GM21737 (cell line): ENCODE measurements around the gene UBD.

ENCODE experiments used
- ATAC-seq: cut with Tn5 transposase; IDR thresholded peaks from one replicate; pipeline ENCODE4 v1.9.1; 2021; ENCODE audit warnings: mild to moderate bottlenecking, moderate library complexity; ENCODE audit not compliant: unreplicated experiment

The UBD gene

GRCh38 chr6:29559524-29560287, at the start of gene UBD:
UBD (minus strand) TSS chr6:29559732; CDS start chr6:29559701, 31 bp downstream.
- no peak for ATAC-seq

GRCh38 chr6:29608131-29608530, 48.6 kb upstream of the UBD start:
- ATAC-seq = no peak

DNA sequence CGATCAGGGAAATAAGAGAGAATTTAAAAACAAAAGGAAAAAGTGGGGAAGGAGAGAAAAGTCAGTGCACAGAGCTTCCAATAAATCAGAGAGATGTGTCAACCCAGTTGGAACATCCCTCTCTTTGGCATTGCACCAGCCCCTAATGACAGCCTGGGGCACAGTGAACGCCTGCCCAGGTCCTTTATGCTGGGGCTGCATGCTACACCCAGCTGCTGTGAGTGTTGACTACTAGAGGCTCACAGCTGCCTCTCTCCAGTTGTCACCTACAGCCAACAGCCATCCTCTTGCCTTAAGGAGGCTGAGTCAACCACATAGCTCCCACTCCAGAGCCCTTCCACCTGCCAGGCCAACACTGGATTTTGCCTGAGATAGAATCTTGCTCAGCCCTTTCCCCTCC, 44.4 kb upstream of the UBD start:
- no peak for ATAC-seq

- no peak for ATAC-seq
Measured at GRCh38 chr6:29603456-29603855, 43.9 kb upstream of the UBD start.

- ATAC-seq = no peak
Measured at GRCh38 chr6:29602564-29603361, 43.2 kb upstream of the UBD start.

GRCh38 chr6:29598172-29598747, 38.7 kb upstream of the UBD start:
- ATAC-seq = no peak

DNA sequence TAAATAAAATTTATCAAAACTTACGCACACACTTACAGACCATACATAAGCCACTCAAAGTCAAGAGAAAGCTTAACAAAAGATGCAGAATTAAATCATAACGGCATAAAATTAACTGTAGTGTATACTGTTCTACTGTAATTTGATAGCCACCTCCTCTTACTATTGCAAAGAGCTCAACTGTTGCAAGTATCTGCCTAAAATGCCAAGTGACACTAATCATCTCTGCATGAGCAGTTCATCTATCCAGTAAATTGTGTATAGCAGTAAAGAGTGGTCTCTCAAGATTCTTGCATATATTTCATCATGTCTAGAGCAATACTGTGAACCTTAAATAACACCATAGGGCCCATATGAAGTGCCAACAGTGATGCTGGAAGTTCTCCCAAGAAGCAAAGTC, 37.7 kb upstream of the UBD start:
- no peak for ATAC-seq

DNA sequence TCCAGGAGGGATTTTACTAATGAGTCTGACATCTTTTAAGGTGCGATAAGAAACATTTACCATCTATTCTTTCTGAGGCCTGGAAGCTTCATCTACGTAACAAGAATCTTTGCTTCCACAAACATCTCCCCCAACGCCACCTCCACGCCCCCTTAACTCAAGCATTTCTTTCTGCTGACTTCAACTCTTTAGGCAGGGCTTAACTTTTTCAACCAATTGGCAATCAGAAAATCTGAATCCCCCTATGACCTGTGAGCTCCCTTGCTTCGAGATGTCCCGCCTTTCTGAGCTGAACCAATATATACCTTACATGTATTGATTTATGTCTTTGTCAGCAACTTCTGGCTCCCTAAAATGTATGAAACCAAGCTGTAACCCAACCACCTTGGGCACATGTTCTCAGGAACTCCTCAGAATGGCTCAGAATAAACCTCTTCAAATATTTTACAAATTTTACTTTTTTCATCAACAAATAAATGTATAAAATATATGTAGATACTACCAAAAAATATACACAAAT, 36.9 kb upstream of the UBD start:
- ATAC-seq = no peak

- ATAC-seq = no peak
Measured at GRCh38 chr6:29593199-29593855, 33.8 kb upstream of the UBD start.

- no peak for ATAC-seq
Measured at GRCh38 chr6:29591677-29592076, 32.1 kb upstream of the UBD start.

DNA sequence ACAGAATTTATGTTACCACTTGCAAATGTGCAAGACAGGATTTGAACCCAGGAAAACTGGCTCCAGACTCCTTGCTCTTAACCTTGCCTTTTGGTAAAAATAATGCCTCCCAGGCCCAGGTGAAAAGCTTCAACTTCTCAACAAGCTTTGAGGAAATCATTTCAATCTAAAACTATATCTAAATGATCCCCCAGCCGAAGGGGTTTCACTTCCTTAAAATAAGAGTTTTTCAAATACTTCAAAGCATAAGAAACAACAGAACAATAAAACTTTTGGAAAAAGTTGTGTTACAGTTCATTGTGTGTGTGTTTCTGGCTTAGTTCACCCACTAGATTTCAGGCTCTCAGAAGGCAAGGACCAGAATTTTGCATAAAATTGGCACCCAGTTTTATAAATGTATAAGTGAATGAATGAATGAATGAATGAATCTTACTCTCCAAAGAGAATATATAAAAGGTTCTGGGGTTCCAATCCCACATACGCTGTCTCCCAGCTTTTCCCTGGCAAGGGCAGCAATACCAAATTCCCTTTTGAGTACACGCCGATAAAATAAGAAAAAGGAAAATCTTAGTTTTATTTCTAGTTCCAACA, 30.8 kb upstream of the UBD start:
- no peak for ATAC-seq

DNA sequence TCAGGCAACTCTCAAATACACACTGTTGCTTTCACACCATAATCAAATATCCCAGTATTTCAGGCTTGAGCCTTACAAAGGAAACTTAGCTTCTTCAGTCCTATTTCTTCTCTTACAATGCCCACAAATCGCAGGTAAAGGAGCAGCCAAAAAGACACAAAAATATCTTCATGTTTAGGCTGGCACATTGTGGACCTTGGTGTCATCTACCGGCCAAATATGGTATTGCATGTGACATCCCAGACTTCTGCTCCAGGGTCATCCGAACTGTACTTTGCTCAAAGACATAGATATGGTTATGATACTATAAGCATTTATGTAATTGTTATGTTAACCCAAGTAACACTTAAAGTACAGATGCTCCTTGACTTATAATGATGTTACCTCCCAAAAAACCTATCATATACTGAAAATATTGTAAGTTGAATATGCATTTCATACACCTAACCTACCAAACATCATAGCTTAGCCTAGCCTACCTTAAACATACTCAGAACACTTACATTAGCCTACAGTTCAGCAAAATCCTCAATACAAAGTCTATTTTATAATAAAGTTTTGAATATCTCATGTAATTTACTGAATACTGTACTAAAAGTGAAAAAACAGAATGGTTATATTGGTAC, 30.0 kb upstream of the UBD start:
- ATAC-seq = no peak

DNA sequence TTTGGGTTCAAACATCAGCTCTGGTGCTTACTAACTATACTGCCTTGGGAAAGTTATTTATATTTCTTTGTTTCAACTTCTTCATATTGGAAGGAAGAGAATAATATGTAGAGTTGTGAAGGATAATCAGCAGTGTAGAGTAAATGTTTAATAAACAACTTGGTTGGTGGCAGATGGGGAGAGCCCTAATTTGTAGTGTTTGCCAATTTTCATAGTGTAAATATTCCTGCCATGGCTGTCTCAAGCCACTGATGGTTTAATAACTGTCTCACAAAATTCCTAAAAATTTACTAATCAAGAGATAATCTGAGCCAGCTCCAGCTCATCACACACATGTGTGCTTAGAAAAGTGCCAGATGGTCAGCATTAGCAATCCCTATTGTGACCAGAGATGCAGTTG, 25.3 kb upstream of the UBD start, which contains the start of gene OR2H2:
Gene OR2H2, plus strand, starts transcription at position 301 of the 400 bp plus-strand sequence. CDS start 2,824 bp downstream, outside the sequence.
- no peak for ATAC-seq

GRCh38 chr6:29577544-29577943, 18.0 kb upstream of the UBD start:
- ATAC-seq = no peak

DNA sequence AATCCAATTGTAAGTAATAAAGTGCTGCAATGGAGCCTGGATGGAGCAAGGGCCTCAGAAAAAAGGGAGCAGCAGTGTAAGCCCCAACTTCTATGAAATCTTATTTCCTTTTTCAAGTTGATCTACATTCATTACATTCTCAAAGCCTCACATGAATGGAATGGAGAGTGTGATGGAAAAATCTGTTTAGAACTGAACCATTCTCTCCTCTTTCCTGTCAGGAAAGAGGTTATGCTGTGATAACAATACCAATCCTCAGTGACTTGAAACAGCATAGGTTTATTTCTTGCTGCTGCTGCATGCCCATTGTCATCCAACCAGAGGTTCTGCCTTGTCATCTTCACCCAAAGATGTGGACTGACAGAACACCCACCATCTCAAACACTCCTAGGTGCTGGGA, 16.5 kb upstream of the UBD start:
- ATAC-seq = no peak

GRCh38 chr6:29567991-29568390, 8.5 kb upstream of the UBD start:
- no peak for ATAC-seq

- no peak for ATAC-seq
Measured at GRCh38 chr6:29567541-29567940, 8.0 kb upstream of the UBD start.

GRCh38 chr6:29566856-29567255, 7.3 kb upstream of the UBD start:
- no peak for ATAC-seq

DNA sequence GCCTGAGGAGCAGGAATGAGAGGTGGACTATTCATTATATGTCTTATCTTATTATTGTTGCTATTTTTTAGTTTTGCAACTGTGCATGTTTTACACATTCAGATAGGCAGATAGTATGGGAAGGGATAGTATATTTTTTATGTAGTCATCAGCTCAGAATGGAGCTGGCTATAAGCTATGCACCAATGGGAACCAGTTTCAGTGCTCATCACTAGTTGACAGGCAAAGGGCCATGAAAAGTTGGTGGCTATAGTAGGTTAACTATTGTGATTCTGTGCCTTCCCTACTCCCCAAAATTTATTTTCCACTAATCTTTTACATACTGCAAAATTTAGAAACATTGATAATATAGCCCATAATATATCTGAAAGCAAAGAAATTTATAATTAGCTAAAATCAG, 5.3 kb upstream of the UBD start:
- ATAC-seq = no peak

DNA sequence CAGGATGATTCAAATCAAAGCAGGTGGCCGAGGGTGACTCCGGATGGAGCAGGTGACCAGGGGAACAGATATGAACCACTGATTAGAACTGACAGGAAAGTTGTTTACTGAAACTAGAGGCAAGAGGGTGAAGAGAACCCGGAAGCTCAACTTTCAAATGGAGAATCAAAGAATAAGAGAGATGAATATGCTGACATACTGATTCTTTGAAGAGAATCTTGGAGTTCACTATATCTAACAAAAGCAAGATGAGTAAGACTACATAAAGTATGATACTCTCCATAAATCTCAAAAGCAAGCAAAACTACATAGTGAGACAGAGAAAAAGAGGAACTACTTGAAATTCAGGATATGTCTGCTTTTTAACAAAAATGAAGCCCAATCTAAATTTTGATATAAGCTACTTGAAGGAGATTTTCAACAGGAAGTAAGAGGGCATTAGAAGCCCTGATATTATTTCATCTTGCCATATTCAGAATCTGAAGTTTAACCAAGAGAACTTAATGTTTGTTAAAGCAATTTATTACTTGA, 4.0 kb upstream of the UBD start:
- ATAC-seq = no peak
